Activated T-helper 1 cell treated with anti-CD3 and anti-CD28 coated beads, Interleukin-2, amount 50 U/mL, for 16 hours (primary cell): ENCODE results near the gene POMP.
"Not testable (repeated sequence)": the region's sequence is repeated elsewhere in the genome, so short reads cannot be mapped to it uniquely, and the experiment has no call there.

Source experiments
- DNase-seq, 2 donors: peaks; one replicate each; pipeline ENCODE4 v3.0.0-alpha.2; 2020; ENCODE audit warnings: low read depth in 1 of 2, low spot score in 1 of 2

POMP gene

DNA sequence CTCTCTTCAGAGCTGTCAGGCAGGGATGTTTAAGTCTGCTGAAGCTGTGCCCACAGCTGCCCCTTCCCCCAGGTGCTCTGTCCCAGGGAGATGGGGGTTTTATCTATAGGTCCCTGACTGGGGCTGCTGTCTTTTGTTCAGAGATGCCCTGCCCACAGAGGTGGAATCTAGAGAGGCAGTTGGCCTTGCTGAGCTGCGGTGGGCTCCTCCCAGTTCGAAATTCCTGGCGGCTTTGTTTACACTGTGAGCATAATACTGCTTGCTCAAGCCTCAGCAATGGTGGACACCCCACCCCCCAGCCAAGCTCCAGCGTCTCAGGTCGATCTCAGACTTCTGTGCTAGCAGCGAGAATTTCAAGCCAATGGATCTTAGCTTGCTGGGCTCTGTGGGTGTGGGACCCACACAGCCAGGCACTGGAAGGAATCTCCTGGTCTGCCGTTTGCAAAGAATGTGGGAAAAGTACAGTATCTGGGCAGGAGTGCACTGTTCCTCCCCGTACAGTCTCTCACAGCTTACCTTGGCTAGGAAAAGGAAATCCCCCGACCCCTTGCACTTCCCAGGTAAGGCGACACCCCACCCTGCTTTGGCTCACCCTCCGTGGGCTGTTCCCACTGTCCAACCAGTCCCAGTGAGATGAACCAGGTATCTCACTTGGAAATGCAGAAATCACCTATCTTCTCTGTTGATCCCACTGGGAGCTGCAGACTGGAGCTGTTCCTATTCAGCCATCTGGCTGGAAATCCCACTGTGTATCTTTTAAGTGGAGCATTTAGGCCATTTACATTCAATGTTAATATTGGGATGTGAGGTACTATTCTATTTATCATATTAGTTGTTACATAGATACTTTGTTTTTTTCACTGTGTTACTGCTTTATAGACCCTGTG lies 34.9 kb downstream of the POMP start:
- not testable (repeated sequence) for DNase-seq

DNA sequence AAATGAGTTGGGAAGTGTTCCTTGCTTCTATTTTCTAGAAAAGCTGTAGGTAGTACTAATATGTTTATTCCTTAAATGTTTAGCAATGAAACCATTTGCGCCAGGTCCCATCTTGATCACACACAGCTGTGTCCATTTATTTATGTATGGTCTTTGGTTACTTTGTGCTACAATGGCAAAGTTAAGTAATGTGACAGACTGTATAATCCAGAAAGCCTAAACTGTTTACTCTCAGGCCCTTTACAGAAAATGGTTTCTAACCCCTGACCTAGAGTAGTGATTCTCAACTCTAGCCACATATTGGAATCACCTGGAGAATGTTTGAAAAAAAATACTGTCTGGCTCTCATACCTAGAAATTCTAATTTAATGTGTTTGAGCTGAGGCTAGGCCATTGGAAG lies 38.5 kb downstream of the POMP start:
- no peak for DNase-seq

DNA sequence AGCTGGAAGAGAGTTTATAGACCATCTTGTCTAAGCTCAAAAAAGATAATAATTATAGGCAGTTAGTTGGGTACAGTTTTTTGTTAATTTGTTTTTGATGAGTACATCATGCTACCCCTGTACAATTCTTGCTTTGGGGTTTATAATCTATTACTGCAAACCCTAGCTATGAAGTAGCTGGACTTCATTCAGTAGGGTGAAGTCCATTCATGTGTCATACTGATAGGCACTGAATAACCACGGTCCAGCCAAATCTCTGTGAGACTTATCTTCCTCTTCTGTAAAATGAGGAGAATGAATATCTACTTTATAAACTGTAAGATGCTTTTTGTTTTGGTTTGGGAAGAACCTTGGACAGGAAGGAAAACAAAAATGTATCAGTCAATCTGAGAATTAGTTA lies 40.3 kb downstream of the POMP start:
- DNase-seq, result no peak

DNA sequence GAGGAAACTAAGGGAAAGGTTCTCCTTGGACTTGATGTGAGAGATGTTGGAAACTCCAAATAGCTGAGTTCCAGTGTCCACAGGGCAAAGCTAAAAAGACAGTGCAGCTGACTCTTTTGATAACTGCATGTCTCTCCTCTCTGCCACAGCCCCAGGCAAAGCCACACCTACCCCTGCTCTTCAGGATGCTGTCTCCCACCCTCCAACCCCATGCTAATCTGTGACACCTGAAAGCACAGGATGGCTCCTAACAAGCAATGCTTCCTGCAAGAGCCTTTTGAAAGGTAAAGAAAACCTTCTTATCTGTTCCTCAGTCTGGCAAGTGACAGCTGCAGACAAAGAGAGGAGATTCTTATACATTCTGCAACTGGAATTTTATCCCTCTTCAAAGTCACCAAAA lies 45.4 kb downstream of the POMP start:
- no peak for DNase-seq

DNA sequence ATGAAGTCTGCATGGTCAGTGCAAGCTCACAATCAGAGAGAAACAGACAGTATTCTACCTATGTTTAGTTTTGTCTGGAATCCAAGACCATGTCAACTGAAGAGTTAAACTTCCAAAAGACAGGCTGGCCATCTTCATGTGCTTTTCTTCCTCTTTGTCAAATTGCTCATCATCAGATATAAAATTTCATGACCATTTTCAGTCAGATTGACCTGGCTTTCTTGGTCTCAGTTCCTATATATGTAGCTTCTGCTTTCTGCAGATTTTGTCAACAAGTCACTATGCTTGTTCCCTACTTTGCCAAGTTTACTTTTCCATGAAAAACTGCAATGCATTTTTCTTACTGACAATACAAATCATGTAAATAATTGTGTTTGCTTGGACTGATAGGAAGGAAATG lies 46.0 kb downstream of the POMP start:
- no peak for DNase-seq

DNA sequence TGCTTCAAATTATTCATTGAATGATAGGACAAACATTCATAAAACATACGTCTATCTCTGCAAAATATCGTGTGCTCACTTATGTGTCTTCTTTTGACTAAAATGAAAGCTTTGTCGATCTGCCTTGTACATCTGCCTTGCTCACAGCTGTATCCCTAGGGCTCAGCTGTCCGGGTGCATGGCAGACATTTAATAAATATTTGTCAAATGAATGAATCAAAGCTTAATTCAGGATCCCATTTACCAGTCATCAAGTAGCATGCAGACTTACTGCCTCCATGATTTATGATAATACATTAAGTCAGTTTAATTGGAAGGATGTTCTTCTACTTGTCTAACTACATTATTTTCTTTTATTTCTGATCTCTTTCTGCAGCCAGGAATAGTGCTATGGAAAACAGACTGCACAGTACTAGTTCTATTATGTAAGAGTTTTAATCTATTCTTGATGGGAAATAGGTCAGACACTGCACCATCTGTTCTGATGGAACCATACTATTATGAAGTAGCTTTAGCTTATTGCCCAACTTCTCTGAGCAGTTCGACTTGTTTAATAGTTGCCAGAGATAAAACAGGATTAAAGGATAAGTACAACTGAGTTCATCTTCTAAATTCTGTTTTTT lies 46.6 kb downstream of the POMP start:
- no peak for DNase-seq

DNA sequence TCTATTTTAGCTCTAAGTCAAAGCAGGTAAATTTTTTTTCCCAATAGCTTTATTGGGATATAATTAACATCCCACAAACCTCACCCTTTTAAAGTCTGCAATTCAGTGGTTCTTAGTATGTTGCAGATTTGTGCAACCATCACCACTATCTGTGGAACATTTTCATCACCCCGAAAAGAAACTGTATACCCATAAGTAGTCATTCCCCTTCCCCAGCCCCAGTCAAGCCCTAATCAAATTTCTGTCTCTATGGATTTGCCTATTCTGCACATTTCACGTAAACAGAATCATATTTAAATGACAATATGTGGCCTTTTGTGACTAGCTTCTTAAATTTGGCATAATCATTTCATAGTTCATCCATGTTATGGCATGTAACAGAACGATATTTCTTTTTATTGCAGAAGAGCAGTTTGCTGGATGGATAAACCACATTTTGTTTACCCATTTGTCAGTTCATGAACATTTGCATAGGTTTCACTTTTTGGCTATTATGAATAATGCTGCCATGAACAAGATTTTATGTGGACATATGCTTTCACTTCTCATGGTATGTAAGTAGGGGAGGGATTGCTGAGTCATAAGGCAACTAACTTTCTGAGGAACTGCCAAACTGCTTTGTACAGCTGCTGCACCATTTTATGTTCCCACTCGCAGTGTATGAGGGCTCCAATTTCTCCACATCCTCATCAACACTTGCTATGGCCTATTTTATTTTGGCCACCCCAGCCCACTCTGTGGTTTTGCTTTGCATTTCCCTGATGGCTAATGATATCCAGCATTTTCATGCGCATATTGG lies 48.9 kb downstream of the POMP start:
- no peak for DNase-seq

DNA sequence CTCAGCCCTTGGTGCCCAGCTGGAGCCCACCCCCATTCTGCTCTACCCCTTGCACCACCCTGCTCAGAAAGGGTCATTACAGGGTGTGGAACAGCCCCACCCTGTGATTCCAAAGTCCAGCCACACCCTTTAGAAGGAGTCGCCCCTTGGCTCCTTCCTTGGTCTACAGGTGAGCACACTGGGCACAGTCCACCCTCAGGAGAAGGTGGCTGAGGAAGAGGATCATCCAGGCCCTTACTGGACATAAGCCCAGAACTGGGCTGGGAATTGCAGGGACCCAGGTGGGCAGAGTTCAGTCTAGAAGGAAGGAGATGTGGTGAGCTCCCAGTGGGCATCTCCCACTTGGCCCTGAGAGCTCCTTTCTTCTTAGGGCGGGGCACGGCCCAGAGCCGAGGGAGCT lies 51.2 kb downstream of the POMP start:
- no peak for DNase-seq

DNA sequence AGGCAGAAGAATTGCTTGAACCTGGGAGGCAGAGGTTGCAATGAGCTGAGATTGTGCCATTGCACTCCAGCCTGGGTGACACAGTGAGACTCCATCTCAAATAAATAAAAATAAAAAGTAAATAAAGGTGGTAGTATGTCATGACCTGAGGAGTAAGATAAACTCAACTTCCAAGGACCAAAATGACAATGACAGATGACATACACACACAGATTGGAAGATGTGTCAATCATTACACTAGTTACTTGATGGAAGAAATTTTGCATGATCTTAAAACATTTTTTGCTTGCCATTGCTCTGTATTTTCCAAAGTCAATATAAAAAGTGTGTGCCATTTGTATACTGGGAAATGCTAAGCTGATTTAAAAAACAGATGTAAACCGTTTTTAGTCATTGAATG lies 55.7 kb downstream of the POMP start:
- no peak for DNase-seq

DNA sequence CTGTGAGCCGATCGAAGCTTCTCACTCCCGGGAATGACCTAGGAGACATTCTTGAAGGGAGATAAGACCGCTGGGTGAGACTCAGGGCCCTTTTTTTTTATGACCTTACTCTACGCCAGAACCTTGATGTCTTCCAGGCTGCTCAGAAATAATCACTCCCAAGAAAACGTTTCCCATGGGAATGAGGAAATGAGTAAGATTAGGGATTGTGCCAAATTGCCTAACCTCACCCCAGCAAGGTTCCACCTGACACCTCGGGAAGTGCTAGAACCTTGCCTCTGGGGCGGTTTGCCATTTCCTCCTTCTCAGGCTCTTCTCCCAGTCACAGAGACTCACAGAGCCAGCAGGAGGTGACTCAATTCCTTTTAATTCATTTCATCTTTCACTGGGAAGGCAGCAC lies 57.6 kb downstream of the POMP start:
- no peak for DNase-seq

DNA sequence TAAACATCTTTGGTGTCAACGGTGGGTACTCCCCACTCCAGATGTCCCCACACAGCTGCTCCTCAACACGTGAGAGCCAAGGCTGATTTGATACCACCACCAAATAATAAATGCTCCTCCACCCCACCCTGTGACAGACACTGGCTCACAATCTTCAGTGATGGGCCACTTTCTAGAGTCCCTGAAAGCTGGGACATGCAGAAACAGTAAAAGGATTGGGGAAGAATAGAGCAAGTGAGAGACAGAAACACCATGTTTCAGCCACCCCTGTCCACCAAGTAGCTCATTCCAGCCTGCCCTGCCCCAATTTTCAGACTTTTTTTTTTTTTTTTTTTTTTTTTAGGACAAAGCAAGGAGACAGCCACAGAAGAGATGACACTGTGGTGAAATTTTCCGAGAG lies 58.2 kb downstream of the POMP start:
- DNase-seq, result no peak

DNA sequence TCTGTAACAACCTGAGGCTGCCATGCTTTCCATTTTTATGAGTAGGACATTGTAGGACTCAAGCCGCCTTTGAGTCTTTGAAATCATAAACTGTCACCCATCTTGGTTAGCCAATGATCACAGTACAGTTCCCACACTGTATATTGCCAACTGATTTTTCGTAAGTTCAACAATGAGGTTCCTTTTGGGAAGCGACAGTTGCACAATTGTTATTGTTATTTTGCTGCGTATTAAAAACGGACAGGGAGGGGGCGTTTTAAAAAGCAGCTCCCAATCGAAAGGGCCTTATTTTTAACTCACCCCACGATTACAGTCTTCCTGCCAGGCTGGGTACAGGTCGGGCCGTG lies 59.2 kb downstream of the POMP start:
- DNase-seq, result no peak

DNA sequence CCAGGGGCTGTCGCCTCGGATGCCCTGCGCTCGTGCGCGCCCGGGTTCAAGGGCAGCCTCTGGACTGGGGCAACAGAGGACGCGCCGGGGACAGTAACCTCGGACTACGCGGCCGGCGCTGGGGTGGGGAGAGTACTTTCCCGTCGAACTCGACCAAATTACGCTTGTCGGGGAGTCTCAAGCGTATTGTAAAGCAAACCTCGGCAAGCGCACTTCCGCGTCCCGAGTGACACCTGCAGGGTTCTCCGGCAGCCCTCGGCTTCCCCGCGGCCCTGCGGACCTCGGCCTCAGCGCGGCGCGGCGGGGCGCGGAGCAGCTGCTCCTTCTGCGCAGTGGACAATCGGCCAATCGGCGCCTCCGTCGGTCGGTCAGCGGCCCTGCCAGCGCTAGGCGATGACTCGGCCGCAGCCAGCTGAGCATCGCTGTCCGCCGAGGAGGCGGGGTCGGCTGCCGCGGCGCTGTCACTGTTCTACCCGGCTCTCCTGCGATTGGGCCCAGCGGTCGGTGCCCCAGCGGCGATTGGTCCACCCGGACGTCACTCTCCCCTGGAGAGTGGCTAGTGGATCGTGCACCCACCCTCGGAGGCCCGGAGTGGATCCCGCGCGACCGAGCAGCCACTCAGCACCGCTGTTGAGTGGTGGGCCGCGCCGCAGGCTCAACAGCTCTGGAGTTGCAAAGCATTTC lies 59.8 kb downstream of the POMP start, which contains the start of gene SLC46A3:
SLC46A3 (minus strand) TSS at position 428 of the 684 bp plus-strand sequence. CDS start 972 bp downstream, outside the sequence.
- DNase-seq, result peak; percentile 94 to 95

DNA sequence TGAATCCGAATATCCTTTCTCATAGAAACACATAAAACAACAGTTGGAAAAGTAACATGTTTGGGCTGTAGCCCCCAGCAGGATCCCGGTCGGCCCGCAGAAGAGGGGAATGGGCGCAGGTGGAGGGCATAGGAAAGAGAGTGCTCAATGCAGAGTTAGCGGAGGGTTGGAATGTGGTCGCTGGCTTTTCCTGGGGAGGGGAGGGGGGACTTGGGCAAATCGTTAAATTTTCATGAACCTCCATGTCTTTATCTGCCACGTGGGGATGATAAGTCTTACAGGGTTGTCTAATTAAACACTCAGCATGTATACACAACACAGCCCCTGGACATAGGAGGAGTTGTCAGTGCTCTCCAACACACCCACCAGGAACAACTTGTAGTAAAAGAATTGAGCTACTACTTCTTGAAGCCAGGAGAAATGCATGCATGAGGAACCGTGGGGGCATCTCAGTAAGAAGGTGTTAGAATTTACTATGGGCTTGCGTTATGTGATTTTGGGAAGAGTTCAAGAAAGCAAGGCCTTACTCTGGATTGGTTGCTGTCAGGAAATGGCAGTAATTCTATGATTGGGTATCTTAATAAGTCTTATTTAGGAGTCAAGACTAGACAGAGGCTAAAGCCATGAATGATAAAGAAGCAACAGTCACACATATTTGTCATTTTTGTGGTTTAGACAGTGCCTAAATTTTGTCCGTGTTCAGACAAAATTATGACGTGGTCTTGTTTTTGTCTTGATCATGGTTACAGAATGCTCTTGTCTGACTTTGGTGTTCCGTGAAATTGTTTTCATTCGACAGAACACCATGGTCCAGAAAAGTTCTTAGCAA lies 60.5 kb downstream of the POMP start:
- DNase-seq, result no peak

DNA sequence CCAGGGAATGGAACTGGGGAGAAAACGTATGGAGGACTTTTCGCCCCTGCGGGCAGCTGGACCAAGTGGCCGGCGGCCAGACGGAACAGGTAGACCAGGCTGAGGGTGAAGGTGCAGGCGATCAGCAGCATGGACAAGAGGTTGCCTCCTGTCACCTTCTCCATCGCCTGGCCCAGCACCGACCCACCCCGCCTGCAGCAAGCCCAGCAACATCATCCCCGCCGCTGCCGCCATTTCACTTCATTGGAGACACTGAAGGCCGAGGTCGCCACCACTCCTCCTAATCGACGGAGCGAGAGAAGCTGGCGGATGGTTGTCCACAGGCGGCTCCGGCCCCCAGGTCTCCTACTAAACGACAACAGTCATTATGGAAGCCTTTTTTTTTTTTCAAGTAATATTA lies 64.9 kb downstream of the POMP start:
- no peak for DNase-seq

DNA sequence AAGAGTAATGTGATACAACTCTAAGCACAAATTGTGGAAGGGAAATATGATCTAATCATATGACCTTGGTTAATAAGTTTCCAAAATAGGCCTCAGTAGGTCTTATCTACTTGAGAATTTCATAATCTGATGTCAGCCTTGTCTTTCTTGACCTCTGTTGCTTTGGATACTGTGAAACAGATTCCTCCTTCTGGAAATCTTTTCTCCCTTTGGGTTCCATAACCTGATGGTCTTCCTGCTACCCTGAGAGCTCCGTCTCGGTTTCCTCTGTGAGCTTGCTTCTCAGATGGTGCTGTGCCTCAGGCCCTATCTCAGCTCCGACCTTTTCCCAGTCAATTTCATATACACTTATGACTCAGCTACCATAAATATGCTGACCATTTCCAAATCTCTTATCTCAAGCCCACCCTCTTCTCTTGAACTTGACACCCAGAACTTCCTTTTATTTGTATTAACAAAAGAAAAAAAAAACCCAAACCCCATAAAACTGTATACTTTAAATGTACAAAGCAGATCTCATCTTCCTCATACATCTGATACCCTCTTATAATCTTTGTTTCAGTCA lies 66.2 kb downstream of the POMP start:
- DNase-seq, result no peak
